ENCODE data around the gene COMT.

DNA sequence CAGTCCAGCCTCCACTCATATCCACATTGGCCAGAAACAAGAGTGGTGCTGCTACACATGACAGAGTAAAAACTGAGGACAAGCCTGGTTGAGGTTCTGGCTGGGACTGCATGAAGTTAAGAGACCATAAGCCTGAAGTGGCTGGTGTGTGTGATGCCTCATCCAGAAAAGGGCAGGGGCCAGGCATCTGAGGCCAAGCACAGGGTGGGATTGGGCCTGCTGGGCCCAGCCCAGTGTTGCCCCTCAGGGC is 49.7 kb downstream of the COMT start:
- TF ChIP-seq, protein P1, sequence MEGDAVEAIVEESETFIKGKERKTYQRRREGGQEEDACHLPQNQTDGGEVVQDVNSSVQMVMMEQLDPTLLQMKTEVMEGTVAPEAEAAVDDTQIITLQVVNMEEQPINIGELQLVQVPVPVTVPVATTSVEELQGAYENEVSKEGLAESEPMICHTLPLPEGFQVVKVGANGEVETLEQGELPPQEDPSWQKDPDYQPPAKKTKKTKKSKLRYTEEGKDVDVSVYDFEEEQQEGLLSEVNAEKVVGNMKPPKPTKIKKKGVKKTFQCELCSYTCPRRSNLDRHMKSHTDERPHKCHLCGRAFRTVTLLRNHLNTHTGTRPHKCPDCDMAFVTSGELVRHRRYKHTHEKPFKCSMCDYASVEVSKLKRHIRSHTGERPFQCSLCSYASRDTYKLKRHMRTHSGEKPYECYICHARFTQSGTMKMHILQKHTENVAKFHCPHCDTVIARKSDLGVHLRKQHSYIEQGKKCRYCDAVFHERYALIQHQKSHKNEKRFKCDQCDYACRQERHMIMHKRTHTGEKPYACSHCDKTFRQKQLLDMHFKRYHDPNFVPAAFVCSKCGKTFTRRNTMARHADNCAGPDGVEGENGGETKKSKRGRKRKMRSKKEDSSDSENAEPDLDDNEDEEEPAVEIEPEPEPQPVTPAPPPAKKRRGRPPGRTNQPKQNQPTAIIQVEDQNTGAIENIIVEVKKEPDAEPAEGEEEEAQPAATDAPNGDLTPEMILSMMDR (IDR thresholded peaks at IDR 0.05), result no peak
- TF ChIP-seq, protein P2, sequence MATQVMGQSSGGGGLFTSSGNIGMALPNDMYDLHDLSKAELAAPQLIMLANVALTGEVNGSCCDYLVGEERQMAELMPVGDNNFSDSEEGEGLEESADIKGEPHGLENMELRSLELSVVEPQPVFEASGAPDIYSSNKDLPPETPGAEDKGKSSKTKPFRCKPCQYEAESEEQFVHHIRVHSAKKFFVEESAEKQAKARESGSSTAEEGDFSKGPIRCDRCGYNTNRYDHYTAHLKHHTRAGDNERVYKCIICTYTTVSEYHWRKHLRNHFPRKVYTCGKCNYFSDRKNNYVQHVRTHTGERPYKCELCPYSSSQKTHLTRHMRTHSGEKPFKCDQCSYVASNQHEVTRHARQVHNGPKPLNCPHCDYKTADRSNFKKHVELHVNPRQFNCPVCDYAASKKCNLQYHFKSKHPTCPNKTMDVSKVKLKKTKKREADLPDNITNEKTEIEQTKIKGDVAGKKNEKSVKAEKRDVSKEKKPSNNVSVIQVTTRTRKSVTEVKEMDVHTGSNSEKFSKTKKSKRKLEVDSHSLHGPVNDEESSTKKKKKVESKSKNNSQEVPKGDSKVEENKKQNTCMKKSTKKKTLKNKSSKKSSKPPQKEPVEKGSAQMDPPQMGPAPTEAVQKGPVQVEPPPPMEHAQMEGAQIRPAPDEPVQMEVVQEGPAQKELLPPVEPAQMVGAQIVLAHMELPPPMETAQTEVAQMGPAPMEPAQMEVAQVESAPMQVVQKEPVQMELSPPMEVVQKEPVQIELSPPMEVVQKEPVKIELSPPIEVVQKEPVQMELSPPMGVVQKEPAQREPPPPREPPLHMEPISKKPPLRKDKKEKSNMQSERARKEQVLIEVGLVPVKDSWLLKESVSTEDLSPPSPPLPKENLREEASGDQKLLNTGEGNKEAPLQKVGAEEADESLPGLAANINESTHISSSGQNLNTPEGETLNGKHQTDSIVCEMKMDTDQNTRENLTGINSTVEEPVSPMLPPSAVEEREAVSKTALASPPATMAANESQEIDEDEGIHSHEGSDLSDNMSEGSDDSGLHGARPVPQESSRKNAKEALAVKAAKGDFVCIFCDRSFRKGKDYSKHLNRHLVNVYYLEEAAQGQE (IDR thresholded peaks at IDR 0.05; ENCODE audit: insufficient read depth in 1 of 2, low read depth in 2 of 2, low read length in 1 of 2), result no peak
- TF ChIP-seq TCF7L2 (IDR thresholded peaks at IDR 0.05; ENCODE audit: low read depth, low read length) (no peak), POLR2AphosphoS5 (IDR thresholded peaks at IDR 0.05; ENCODE audit: low read depth, low read length) (no peak)

Measured in Panc1 (cell line).